Measurements from ENCODE around the gene TMPO. TPM values are rescaled to one million over a fixed set of nuclear protein-coding genes. Genes with fewer than 3 reads are reported as not detected.
"Not testable (repeated sequence)": the region's sequence is repeated elsewhere in the genome, so short reads cannot be mapped to it uniquely, and the experiment has no call there.

Gene TMPO
- polyA plus RNA-seq, 1 donor from 2014 or later = 143 TPM

- H3K9me2 ChIP-seq (ENCODE audit: insufficient read depth, low read length) = no peaks in the 10 kb centered on the region
- H3K9ac ChIP-seq (ENCODE audit: low read length) = peak overlapping the region; percentile 83
- no peaks in the 10 kb centered on the region for H3K79me2 ChIP-seq (replicated peaks; ENCODE audit: insufficient read depth, low read length)
- TF ChIP-seq, protein P1, sequence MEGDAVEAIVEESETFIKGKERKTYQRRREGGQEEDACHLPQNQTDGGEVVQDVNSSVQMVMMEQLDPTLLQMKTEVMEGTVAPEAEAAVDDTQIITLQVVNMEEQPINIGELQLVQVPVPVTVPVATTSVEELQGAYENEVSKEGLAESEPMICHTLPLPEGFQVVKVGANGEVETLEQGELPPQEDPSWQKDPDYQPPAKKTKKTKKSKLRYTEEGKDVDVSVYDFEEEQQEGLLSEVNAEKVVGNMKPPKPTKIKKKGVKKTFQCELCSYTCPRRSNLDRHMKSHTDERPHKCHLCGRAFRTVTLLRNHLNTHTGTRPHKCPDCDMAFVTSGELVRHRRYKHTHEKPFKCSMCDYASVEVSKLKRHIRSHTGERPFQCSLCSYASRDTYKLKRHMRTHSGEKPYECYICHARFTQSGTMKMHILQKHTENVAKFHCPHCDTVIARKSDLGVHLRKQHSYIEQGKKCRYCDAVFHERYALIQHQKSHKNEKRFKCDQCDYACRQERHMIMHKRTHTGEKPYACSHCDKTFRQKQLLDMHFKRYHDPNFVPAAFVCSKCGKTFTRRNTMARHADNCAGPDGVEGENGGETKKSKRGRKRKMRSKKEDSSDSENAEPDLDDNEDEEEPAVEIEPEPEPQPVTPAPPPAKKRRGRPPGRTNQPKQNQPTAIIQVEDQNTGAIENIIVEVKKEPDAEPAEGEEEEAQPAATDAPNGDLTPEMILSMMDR (IDR thresholded peaks at IDR 0.05; ENCODE audit: poor library complexity, severe bottlenecking) = no peak
- no peak for TF ChIP-seq SMC3 (conservative IDR thresholded peaks at IDR 0.05; ENCODE audit: poor library complexity)
- no peak for TF ChIP-seq TAF1 (IDR thresholded peaks at IDR 0.05; ENCODE audit: low read depth)
- TF ChIP-seq RAD21 (conservative IDR thresholded peaks at IDR 0.05) = no peak
- no peak for TF ChIP-seq MXI1 (conservative IDR thresholded peaks at IDR 0.05; ENCODE audit: poor library complexity, severe bottlenecking)
- TF ChIP-seq EP300 (conservative IDR thresholded peaks at IDR 0.05; ENCODE audit: poor library complexity, severe bottlenecking) = no peak
- TF ChIP-seq, protein P2, sequence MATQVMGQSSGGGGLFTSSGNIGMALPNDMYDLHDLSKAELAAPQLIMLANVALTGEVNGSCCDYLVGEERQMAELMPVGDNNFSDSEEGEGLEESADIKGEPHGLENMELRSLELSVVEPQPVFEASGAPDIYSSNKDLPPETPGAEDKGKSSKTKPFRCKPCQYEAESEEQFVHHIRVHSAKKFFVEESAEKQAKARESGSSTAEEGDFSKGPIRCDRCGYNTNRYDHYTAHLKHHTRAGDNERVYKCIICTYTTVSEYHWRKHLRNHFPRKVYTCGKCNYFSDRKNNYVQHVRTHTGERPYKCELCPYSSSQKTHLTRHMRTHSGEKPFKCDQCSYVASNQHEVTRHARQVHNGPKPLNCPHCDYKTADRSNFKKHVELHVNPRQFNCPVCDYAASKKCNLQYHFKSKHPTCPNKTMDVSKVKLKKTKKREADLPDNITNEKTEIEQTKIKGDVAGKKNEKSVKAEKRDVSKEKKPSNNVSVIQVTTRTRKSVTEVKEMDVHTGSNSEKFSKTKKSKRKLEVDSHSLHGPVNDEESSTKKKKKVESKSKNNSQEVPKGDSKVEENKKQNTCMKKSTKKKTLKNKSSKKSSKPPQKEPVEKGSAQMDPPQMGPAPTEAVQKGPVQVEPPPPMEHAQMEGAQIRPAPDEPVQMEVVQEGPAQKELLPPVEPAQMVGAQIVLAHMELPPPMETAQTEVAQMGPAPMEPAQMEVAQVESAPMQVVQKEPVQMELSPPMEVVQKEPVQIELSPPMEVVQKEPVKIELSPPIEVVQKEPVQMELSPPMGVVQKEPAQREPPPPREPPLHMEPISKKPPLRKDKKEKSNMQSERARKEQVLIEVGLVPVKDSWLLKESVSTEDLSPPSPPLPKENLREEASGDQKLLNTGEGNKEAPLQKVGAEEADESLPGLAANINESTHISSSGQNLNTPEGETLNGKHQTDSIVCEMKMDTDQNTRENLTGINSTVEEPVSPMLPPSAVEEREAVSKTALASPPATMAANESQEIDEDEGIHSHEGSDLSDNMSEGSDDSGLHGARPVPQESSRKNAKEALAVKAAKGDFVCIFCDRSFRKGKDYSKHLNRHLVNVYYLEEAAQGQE (IDR thresholded peaks at IDR 0.05; ENCODE audit: borderline replicate concordance) = no peak
- TF ChIP-seq POLR2AphosphoS5 (IDR thresholded peaks at IDR 0.05) = no peak
- TF ChIP-seq EZH2 (IDR thresholded peaks at IDR 0.05; ENCODE audit: borderline replicate concordance, insufficient read depth, low read length, poor library complexity, severe bottlenecking) = no peak
- peak overlapping the region; percentile 68 for H3K4me3 ChIP-seq (ENCODE audit: low read length)
- H4K20me1 ChIP-seq (ENCODE audit: insufficient read depth) = no peaks in the 10 kb centered on the region
- H2AFZ ChIP-seq (ENCODE audit: low read depth, low read length) = no peak overlapping the region
- peak overlapping the region; percentile 95 for H3K27ac ChIP-seq (ENCODE audit: low read length)
- H3K4me2 ChIP-seq (ENCODE audit: low read length) = no peak overlapping the region
- no peaks in the 10 kb centered on the region for H3K36me3 ChIP-seq (ENCODE audit: insufficient read depth, low read length)
- H3K27me3 ChIP-seq (ENCODE audit: insufficient read depth, low read depth, low read length) = no peaks in the 10 kb centered on the region
- H3F3A ChIP-seq (ENCODE audit: insufficient read depth, low read length, poor library complexity, severe bottlenecking) = no peaks in the 10 kb centered on the region
- no peaks in the 10 kb centered on the region for H3K9me3 ChIP-seq (ENCODE audit: low read length)
Measured at GRCh38 chr12:98504368-98504617, 11.1 kb upstream of the TMPO start.

GRCh38 chr12:98509063-98509462 lies 6.3 kb upstream of the TMPO start:
- TF ChIP-seq, protein P2 (IDR thresholded peaks at IDR 0.05; ENCODE audit: borderline replicate concordance) = no peak
- TF ChIP-seq RAD21 (conservative IDR thresholded peaks at IDR 0.05) (no peak), POLR2AphosphoS5 (IDR thresholded peaks at IDR 0.05) (no peak), TAF1 (IDR thresholded peaks at IDR 0.05; ENCODE audit: low read depth) (no peak), EZH2 (IDR thresholded peaks at IDR 0.05; ENCODE audit: borderline replicate concordance, insufficient read depth, low read length, poor library complexity, severe bottlenecking) (no peak), MXI1 (conservative IDR thresholded peaks at IDR 0.05; ENCODE audit: poor library complexity, severe bottlenecking) (no peak), EP300 (conservative IDR thresholded peaks at IDR 0.05; ENCODE audit: poor library complexity, severe bottlenecking) (no peak)
- TF ChIP-seq, protein P1 (IDR thresholded peaks at IDR 0.05; ENCODE audit: poor library complexity, severe bottlenecking) = no peak
- Histone ChIP-seq H3K27me3 (ENCODE audit: insufficient read depth, low read depth, low read length) (no peaks in the 10 kb centered on the region), H3K9ac (ENCODE audit: low read length) (no peak overlapping the region), H3F3A (ENCODE audit: insufficient read depth, low read length, poor library complexity, severe bottlenecking) (no peaks in the 10 kb centered on the region), H4K20me1 (ENCODE audit: insufficient read depth) (no peaks in the 10 kb centered on the region), H3K79me2 (replicated peaks; ENCODE audit: insufficient read depth, low read length) (peaks cover 12% of the 10 kb centered on the region), H3K9me2 (ENCODE audit: insufficient read depth, low read length) (no peaks in the 10 kb centered on the region), H3K4me3 (ENCODE audit: low read length) (no peak overlapping the region), H3K4me2 (ENCODE audit: low read length) (no peak overlapping the region), H3K9me3 (ENCODE audit: low read length) (no peaks in the 10 kb centered on the region), H2AFZ (ENCODE audit: low read depth, low read length) (no peak overlapping the region), H3K36me3 (ENCODE audit: insufficient read depth, low read length) (no peaks in the 10 kb centered on the region), H3K27ac (ENCODE audit: low read length) (no peak overlapping the region)

DNA sequence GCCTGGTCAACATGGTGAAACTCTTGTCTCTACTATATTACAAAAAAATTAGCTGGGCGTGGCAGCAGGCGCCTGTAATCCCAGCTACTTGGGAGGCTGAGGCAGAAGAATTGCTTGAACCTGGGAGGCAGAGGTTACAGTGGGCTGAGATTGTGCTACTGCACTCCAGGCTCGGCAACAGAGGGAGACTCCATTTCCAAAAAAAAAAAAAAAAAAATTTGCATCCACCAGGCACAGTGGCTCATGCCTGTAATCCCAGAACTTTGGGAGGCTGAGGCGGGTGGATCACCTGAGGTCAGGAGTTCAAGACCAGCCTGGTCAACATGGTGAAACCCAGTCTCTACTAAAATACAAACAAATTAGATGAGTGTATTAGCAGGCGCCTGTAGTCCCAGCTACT lies 3.6 kb upstream of the TMPO start:
- not testable (repeated sequence) for H3K36me3 ChIP-seq (ENCODE audit: insufficient read depth, low read length); H3K4me3 ChIP-seq (ENCODE audit: low read length); H4K20me1 ChIP-seq (ENCODE audit: insufficient read depth); H3K9me2 ChIP-seq (ENCODE audit: insufficient read depth, low read length); H3K9ac ChIP-seq (ENCODE audit: low read length); H2AFZ ChIP-seq (ENCODE audit: low read depth, low read length); H3K4me2 ChIP-seq (ENCODE audit: low read length); H3F3A ChIP-seq (ENCODE audit: insufficient read depth, low read length, poor library complexity, severe bottlenecking); H3K27ac ChIP-seq (ENCODE audit: low read length); H3K9me3 ChIP-seq (ENCODE audit: low read length); H3K27me3 ChIP-seq (ENCODE audit: insufficient read depth, low read depth, low read length)
- H3K79me2 ChIP-seq (replicated peaks; ENCODE audit: insufficient read depth, low read length) = peaks cover 18% of the 10 kb centered on the region

Data from neural cell (in vitro differentiated cells).